ENCODE data around the gene TMEM131L. TPM values are rescaled to one million over a fixed set of nuclear protein-coding genes. Genes with fewer than 3 reads are reported as not detected.
"Not testable (repeated sequence)": the region's sequence is repeated elsewhere in the genome, so short reads cannot be mapped to it uniquely, and the experiment has no call there.

The TMEM131L gene
- total RNA-seq, 1 donor from 2014 or later = 18.9 TPM

GRCh38 chr4:153542834-153543233 lies 76.7 kb downstream of the TMEM131L start:
- DNase-seq (ENCODE audit: low spot score, unreplicated experiment) = no peak
- no peaks in the 10 kb centered on the region for H3K27me3 Mint-ChIP-seq
- H3K36me3 Mint-ChIP-seq (ENCODE audit: insufficient read depth) = no peaks in the 10 kb centered on the region
- H3K4me3 Mint-ChIP-seq (ENCODE audit: low read depth) = no peak overlapping the region
- H3K4me1 Mint-ChIP-seq (ENCODE audit: low read depth) = peaks cover 4% of the 10 kb centered on the region
- no peaks in the 10 kb centered on the region for H3K9me3 Mint-ChIP-seq (ENCODE audit: low read depth)
- H3K27ac Mint-ChIP-seq = no peak overlapping the region
- TF ChIP-seq, protein P1, sequence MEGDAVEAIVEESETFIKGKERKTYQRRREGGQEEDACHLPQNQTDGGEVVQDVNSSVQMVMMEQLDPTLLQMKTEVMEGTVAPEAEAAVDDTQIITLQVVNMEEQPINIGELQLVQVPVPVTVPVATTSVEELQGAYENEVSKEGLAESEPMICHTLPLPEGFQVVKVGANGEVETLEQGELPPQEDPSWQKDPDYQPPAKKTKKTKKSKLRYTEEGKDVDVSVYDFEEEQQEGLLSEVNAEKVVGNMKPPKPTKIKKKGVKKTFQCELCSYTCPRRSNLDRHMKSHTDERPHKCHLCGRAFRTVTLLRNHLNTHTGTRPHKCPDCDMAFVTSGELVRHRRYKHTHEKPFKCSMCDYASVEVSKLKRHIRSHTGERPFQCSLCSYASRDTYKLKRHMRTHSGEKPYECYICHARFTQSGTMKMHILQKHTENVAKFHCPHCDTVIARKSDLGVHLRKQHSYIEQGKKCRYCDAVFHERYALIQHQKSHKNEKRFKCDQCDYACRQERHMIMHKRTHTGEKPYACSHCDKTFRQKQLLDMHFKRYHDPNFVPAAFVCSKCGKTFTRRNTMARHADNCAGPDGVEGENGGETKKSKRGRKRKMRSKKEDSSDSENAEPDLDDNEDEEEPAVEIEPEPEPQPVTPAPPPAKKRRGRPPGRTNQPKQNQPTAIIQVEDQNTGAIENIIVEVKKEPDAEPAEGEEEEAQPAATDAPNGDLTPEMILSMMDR (IDR thresholded peaks at IDR 0.05; ENCODE audit: unreplicated experiment) = no peak

DNA sequence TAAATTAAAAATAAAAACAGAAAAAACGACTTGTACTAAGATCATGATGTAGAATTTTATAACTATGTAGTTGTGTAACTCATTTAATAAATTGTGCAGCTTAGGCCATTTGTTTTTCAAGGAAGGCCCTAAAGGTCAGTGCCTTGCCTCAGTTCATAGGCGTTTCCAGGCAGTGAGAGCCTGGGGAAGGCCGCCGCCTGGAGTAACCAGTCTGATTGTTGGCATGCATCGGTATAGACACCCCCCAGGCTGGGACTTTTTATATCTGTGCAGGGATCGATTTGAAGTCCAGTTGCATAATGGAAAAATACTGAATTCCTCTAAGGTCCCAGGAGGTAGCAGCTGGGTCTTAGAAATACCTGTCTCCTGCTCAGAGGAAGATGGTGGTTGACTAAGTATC lies 77.2 kb downstream of the TMEM131L start:
- peaks cover 4% of the 10 kb centered on the region for H3K4me1 Mint-ChIP-seq (ENCODE audit: low read depth)
- no peak overlapping the region for H3K4me3 Mint-ChIP-seq (ENCODE audit: low read depth)
- TF ChIP-seq, protein P1 (IDR thresholded peaks at IDR 0.05; ENCODE audit: unreplicated experiment) = no peak

DNA sequence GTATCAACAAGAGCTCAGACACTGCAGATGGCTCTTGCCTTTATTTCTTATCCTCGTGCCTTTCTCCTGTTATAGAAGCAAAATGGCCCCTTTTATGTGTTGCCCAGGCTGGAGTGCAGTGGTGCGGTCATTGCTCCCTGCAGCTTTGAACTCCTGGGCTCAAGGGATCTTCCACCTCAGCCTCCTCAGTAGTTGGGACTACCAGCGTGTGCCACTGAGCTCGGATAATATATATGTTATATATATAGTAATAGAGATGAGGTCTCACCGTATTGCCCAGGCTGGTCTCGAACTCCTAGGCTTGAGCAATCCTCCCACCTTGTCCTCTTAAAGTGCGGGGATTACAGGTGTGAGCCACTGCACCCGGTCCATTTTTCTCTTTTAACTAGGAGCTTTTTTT lies 79.7 kb downstream of the TMEM131L start:
- no peak overlapping the region for H3K4me3 Mint-ChIP-seq (ENCODE audit: low read depth)
- no peak overlapping the region for H3K27ac Mint-ChIP-seq
- no peaks in the 10 kb centered on the region for H3K27me3 Mint-ChIP-seq
- peaks cover under 1% of the 10 kb centered on the region for H3K36me3 Mint-ChIP-seq (ENCODE audit: insufficient read depth)
- DNase-seq (ENCODE audit: low spot score, unreplicated experiment) = no peak
- H3K9me3 Mint-ChIP-seq (ENCODE audit: low read depth) = no peaks in the 10 kb centered on the region
- TF ChIP-seq, protein P1 (IDR thresholded peaks at IDR 0.05; ENCODE audit: unreplicated experiment) = no peak
- no peaks in the 10 kb centered on the region for H3K4me1 Mint-ChIP-seq (ENCODE audit: low read depth)

More for the DNA sequence above, 77.2 kb downstream of the TMEM131L start:
- DNase-seq (ENCODE audit: low spot score, unreplicated experiment) = no peak
- Mint-ChIP-seq H3K27ac (no peak overlapping the region), H3K9me3 (ENCODE audit: low read depth) (no peaks in the 10 kb centered on the region), H3K36me3 (ENCODE audit: insufficient read depth) (no peaks in the 10 kb centered on the region), H3K27me3 (no peaks in the 10 kb centered on the region)

DNA sequence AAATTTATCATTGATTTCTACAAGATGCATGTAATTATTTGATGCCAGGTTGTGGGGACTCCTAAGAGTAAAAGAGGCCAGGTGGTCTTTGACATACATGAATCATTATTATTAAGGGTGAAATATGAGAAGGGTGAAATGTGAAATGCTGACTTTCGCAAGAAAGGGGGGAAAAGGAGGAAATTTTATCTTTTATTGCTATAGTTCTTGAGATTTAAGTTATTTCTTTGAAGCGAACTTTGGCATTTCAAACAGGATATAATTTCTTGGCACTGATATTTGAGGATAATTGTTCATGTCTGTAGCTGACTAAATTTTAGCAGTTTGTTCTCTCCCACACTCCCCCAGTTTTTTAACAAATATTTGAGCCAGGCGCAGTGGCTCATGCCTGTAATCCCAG lies 80.1 kb downstream of the TMEM131L start:
- Mint-ChIP-seq H3K9me3 (ENCODE audit: low read depth) (no peaks in the 10 kb centered on the region), H3K27ac (no peak overlapping the region), H3K36me3 (ENCODE audit: insufficient read depth) (peaks cover 1% of the 10 kb centered on the region), H3K27me3 (no peaks in the 10 kb centered on the region), H3K4me1 (ENCODE audit: low read depth) (no peaks in the 10 kb centered on the region), H3K4me3 (ENCODE audit: low read depth) (no peak overlapping the region)
- no peak for DNase-seq (ENCODE audit: low spot score, unreplicated experiment)
- TF ChIP-seq, protein P1 (IDR thresholded peaks at IDR 0.05; ENCODE audit: unreplicated experiment) = no peak

DNA sequence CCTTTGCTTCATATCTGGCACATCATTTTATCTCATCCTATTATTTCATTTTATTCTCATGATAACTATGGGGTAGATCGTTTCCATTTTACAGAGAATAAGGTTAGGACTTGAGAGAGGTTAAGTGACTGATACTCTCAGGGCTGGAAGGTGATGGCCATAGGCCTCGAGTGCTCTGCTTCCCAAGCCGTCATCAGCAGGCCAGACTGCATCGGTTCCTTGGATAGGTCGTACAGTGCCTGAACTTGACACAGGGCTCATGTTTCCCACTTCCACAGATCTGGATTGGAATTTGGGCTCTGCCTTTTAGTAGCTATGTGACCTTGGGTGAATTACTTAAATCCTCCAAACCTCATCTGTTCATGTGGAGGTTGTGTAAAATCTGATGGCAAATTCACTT lies 81.4 kb downstream of the TMEM131L start:
- TF ChIP-seq, protein P1 (IDR thresholded peaks at IDR 0.05; ENCODE audit: unreplicated experiment) = no peak
- DNase-seq (ENCODE audit: low spot score, unreplicated experiment) = no peak
- H3K27ac Mint-ChIP-seq = no peak overlapping the region
- no peaks in the 10 kb centered on the region for H3K9me3 Mint-ChIP-seq (ENCODE audit: low read depth)
- no peaks in the 10 kb centered on the region for H3K27me3 Mint-ChIP-seq
- H3K4me1 Mint-ChIP-seq (ENCODE audit: low read depth) = no peaks in the 10 kb centered on the region
- no peak overlapping the region for H3K4me3 Mint-ChIP-seq (ENCODE audit: low read depth)
- peaks cover 1% of the 10 kb centered on the region for H3K36me3 Mint-ChIP-seq (ENCODE audit: insufficient read depth)

DNA sequence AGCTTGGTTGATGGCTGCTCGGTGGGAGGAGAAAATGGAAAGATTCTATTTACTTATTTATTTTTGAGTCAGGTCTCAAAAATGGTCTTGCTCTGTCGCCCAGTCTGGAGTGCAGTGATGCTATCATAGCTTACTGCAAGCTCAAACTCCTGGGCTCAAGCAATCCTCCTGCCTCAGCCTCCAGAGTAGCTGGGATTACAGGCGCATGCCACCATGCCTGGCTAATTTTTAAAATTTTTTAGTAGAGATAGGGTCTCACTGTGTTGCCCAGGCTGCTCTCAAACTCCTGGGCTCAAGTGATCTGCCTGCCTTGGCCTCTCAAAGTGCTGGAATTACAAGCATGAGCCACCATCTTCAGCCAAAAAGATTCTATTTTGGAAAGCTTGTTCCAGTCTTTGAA lies 82.7 kb downstream of the TMEM131L start:
- H3K9me3 Mint-ChIP-seq (ENCODE audit: low read depth); H3K4me1 Mint-ChIP-seq (ENCODE audit: low read depth); H3K36me3 Mint-ChIP-seq (ENCODE audit: insufficient read depth); H3K27me3 Mint-ChIP-seq; H3K4me3 Mint-ChIP-seq (ENCODE audit: low read depth); H3K27ac Mint-ChIP-seq; DNase-seq (ENCODE audit: low spot score, unreplicated experiment): not testable (repeated sequence)

Data from progenitor cell of endocrine pancreas (in vitro differentiated cells).